ENCODE results near the gene AUTS2.

AUTS2 gene

GRCh38 chr7:69605070-69605469 lies 6.8 kb downstream of the AUTS2 start:
- H3K4me3 ChIP-seq (ENCODE audit: low read depth, low read length): no peak overlapping the region

DNA sequence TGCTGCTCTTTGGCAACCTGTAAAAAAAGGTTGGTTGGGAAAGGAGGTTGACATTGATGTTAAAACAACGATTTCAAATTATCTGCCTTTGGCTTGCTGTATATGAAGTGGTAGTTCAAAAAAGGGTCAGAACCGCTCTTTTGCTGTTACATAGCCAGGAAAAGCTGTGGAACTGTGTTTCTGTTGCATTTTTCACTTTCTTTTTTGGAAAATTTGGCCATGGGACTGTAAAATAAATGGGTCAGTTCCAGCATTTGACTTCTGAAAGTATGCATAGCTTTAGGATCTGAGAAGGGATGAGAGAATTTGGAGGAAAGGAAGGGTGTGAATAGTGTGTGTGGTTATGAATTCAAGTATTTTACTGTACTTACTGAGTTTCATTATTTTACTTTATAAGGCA lies 7.3 kb downstream of the AUTS2 start:
- H3K4me3 ChIP-seq (ENCODE audit: low read depth, low read length): no peak overlapping the region
- no peak for TF ChIP-seq CTCF (IDR thresholded peaks at IDR 0.05; ENCODE audit: borderline replicate concordance, insufficient read depth, low read depth, low read length)

More at GRCh38 chr7:69605070-69605469, 6.8 kb downstream of the AUTS2 start:
- TF ChIP-seq CTCF (IDR thresholded peaks at IDR 0.05; ENCODE audit: borderline replicate concordance, insufficient read depth, low read depth, low read length): no peak

- no peak overlapping the region for H3K4me3 ChIP-seq (ENCODE audit: low read depth, low read length)
- no peak for TF ChIP-seq CTCF (IDR thresholded peaks at IDR 0.05; ENCODE audit: borderline replicate concordance, insufficient read depth, low read depth, low read length)
These were observed 9.8 kb downstream of the AUTS2 start for GRCh38 chr7:69608049-69608448.

DNA sequence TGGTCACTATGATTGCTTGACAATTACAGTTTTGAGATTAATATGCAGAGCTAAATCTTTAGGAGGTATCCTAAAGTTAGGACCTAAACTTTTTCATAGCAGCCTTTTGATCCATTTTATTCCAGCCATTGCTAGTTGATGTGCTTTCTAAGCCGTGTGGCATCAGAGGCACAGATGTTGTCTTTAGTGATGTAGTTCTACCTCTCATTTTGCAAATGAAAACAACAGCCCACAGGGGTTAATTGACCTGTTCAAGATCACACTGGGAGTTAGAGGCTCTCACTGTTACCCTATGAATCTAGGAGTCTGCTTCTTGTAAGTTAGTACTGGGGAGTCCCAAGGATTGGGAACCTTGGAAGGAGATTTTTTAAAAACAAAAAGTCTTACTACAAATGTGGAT lies 10.6 kb downstream of the AUTS2 start:
- TF ChIP-seq CTCF (IDR thresholded peaks at IDR 0.05; ENCODE audit: borderline replicate concordance, insufficient read depth, low read depth, low read length): no peak
- H3K4me3 ChIP-seq (ENCODE audit: low read depth, low read length): no peak overlapping the region

DNA sequence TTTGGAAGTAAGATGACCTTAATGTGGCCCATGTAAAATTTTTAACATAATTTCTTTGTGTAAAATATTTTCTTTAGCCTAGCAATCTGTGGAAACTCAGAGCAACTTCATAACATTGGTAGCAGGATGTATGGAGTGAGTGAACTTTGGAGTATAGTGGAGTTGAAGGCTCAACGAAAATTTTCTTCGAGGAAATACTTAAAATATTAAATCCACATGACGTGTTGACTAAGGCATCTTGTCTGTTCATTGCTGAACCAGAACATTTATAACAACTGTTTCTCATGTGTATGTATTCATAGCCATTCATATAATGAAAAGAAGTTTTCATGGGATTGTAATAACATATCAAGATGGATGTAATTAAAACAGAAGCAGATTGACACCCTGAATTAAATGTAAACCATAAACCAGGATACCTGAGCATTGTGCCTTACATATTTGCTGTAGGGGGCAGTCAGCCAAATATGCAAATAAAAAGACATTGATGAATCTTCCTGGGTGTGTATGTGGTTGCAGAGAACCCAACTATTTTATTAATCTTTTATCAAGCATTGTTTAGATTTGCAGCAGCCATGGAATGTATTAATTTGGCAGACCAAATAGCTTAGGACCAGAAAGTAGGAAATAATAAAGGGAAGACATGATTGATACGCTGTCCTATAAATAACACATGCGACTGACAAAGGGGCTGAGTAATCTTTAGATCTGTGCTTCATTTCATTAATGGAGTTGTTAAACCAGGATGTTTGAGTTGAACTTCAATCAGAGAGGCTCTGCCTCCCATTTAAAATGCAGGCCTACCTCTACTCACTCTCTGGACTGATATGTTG lies 11.5 kb downstream of the AUTS2 start:
- H3K4me3 ChIP-seq (ENCODE audit: low read depth, low read length): no peak overlapping the region
- no peak for TF ChIP-seq CTCF (IDR thresholded peaks at IDR 0.05; ENCODE audit: borderline replicate concordance, insufficient read depth, low read depth, low read length)

DNA sequence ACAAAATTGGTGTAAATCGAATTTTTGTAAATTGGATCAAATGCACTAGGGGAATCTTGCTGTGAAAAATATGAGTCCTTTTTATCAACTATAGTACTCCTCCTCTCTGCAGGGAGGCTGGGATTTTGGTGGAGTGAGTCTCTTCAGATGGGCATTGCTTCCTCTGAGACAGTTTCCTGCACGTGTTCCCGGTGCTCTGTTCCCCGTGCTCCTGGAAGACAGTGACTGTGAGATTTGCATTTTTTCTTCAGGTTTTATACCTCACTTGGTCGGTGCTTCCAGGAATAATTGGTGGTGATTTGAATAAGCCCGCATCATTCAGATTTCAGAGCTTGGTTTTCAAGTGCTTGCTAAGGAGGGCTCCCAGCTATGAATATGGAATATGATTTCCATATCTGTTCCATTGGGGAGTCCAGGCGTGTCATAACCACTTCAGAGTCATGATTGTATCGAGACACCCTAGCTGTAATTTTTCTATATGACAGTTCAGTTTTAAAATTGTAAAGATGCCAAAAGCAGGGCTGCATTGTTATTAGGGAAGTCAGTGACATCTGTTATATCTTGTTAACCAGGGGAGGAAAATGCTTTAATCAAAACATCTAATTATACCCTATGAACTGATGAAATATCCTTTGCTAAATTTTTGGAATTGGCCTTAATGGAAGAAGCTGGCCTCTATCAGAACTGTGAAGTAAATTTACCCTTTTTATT lies 12.3 kb downstream of the AUTS2 start:
- no peak overlapping the region for H3K4me3 ChIP-seq (ENCODE audit: low read depth, low read length)
- no peak for TF ChIP-seq CTCF (IDR thresholded peaks at IDR 0.05; ENCODE audit: borderline replicate concordance, insufficient read depth, low read depth, low read length)

DNA sequence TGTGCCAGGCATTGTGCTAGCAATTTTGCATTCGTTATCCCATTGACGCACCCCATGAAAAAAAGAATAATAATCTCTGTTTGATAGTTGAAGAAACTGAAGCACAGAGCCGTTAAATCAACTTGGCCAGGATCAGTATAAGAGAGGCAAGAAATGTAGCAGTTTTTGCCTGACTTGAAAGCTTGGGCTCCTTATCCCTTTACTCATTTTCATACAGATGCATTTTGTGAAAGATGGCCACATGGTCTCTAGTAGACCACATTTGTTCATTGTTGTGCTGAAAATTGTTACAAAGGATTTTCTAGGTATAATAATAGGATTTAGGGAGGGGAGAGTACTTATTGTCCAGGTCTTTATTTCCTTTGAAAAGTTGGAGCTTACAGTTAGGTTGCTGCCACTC lies 14.7 kb downstream of the AUTS2 start:
- no peak for TF ChIP-seq CTCF (IDR thresholded peaks at IDR 0.05; ENCODE audit: borderline replicate concordance, insufficient read depth, low read depth, low read length)
- no peak overlapping the region for H3K4me3 ChIP-seq (ENCODE audit: low read depth, low read length)

All from GM12875 (cell line).